NCI-H1930 (cell line): ENCODE measurements around the gene INSR.
"Not testable (repeated sequence)": the region's sequence is repeated elsewhere in the genome, so short reads cannot be mapped to it uniquely, and the experiment has no call there.

Source experiments
- DNase-seq, 2 experiments: peaks; one replicate each; lab custom pipeline; 2025; lab: John Stamatoyannopoulos, UW

INSR gene

GRCh38 chr19:7098701-7099596 lies 195.3 kb downstream of the INSR start:
- DNase-seq, result peak; percentile 77 to 86

DNA sequence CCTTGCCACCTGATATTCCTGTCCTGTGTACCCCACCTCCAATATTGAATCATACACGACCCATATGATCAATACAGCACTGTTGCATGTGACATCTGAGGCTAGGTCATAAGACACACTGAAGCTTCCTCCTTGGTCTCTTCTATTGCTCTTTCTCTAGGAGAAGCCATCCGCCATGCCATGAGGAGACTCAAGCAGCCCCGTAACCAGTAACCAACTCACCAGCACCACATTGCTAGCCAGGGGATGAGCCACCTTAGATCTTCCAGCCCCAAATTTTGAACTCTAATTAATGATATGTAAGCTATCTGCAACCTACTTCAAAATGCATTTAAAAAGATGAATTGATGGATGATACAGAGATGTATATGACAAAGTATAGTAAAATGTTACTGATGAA lies 196.1 kb downstream of the INSR start:
- no peak for DNase-seq

DNA sequence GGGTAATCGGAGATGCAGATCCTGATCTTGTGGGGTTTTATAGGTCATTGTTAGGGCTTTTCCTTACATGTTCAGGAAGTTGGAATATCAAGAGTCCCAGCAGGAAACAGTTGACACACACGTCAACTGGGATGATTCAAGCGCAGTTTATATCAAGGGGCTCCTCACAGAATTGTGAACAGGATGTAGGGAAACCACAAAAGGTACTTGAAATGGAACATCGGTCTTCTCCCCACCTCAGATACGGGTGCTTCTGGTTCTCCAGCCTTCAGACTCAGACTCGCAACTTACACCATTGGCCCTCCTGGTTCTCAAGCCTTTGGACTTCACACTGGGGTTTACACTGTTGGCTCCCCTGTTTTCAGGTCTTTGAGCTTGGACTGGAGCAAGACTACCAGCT lies 205.2 kb downstream of the INSR start:
- no peak for DNase-seq

DNA sequence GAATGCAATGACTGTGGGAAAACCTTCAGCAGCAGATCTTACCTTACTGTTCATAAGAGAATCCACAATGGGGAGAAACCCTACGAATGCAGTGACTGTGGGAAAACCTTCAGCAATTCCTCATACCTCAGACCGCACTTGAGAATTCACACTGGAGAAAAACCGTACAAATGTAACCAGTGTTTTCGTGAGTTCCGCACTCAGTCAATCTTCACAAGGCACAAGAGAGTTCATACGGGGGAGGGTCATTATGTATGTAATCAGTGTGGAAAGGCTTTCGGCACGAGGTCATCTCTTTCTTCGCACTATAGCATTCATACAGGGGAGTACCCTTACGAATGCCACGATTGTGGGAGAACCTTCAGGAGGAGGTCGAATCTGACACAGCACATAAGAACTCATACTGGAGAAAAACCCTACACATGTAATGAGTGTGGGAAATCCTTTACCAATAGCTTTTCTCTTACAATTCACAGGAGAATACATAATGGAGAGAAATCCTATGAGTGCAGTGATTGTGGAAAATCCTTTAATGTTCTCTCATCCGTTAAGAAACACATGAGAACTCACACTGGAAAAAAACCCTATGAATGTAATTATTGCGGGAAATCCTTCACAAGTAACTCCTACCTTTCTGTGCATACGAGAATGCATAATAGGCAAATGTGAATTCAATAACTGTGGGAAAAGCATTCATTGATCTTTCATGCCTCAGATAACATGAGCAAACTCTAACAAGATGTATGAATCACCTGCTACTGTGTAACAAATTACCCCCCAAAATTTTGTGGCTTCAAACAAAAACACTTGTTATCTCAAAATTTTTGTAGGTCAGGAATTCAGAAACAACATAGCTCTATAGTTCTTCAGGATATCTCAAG lies 210.9 kb downstream of the INSR start:
- DNase-seq, result peak in 1 of 2 experiments; percentile 5

GRCh38 chr19:7078008-7078407 lies 216.2 kb downstream of the INSR start:
- no peak for DNase-seq

DNA sequence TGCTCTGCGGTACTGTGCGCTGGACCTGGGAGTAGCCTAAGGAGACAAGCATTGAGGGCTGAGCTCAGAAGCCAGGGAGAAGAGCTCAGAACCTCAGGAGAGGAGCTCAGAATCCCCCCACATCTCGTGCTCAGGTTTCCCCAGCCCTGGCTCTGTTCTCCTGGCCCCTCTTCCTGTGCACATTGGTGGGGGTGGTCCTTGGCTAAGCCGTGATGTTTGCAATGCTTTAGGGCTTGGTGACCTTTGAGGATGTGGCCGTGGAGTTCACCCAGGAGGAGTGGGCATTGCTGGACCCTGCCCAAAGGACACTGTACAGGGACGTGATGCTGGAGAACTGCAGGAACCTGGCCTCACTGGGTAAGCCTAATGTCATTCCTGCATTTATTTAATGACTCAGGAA lies 218.1 kb downstream of the INSR start:
- no peak for DNase-seq

DNA sequence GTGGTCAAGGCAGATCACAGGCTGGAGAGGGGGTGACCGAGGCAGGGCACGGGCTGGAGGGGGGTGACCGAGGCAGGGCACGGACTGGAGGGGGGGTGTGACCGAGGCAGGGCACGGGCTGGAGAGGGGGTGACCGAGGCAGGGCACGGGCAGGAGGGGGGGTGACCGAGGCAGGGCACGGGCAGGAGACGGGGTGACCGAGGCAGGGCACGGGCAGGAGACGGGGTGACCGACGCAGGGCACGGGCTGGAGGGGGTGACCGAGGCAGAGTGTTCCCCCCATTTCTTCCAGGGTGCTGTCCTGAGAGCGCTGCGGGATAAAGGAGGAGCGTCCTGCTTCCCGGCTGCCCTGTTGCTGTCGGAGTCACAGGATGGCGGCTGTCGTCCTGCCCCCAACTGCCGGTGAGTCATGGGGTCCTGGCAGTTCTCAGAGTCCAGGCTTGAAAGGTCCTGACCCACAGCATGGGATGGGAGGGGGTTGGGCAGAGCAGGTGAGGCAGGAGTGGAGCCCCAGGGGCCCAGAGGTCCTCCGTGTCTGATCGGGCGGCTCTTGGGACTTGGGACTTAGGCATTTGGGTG lies 219.4 kb downstream of the INSR start:
- DNase-seq, result no peak

DNA sequence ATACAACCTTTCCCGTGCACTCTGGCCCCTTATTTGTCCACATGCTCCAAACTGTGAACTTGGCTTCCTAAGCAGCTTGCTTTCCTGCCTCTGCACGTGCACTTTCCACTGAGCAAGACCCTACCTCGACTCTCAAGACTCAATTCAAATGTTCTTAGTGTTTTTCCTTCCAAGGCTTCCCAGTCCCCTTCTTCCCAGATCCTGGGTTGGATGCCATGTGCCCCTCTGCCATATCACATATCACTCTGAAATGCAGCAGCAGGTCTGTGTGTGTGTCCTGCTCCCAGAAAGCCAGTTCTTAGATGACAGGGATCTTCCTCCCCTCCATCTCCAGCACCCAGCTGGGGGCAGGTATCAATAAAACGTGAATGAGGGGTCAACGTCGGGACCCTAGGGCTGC lies 221.7 kb downstream of the INSR start:
- no peak for DNase-seq

DNA sequence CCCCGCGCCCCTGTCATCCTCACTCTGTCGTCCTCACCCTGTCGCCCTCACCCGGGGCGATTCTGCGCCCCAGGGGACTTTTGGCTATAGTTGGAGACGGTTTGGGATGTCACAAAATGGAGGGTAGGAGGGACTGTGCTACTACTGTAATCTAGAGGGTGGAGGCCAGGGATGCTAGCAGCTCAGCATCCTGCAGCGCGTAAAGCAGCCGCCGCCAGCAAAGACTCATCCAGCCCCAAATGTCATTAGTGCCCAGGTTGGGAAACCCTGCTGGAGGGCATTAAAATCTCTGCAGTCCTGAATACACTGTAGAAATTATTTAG lies 224.3 kb downstream of the INSR start:
- DNase-seq, result no peak

- peak; percentile 76 to 82 for DNase-seq
Measured at GRCh38 chr19:7069042-7069903, 224.9 kb downstream of the INSR start, which contains the start of gene ZNF557. TSS of gene ZNF557 (plus strand) at chr19:7069703. CDS start at chr19:7075075, 5,372 bp downstream.

DNA sequence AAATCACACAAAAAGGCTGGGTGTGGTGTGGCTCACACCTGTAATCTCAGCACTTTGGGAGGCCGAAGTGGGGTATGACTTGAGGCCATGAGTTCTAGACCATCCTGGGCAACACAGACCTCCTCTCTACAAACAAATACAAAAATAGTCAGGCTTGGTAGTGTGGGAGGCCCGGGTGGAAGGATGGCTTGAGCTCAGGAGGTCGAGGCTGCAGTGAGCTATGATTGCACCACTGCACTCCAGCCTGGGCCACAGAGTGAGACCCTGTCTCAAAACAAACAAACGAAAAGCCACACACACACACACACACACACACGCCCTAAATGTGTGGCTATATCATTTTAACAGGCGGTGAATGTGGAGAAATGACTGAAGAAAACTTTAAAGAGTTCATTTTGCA lies 225.6 kb downstream of the INSR start:
- DNase-seq, result no peak

DNA sequence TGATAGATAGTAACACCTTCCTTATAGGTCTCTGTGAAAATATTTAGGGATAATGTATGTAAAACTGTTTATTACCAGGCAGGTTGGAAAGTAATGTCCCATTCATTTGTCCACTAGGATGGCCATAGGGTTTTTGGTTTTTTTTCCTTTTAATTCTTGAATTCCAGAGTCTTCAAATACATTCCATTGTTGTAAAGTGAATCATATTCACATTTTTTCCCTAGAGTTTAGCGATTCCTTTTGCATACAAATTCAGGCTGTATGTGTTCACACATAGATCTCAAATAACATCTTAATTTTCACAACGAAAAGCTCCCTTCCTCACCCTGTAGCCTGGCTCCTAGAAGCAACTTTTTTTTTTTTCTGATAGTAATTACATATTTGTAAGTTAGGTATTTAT lies 226.5 kb downstream of the INSR start:
- no peak for DNase-seq

- DNase-seq, result not testable (repeated sequence)
Measured at GRCh38 chr19:7067122-7067521, 227.1 kb downstream of the INSR start.

- DNase-seq, result no peak
Measured at GRCh38 chr19:7063764-7064418, 230.3 kb downstream of the INSR start.

- no peak for DNase-seq
Measured at GRCh38 chr19:7063339-7063738, 230.9 kb downstream of the INSR start.
